H9 (cell line): ENCODE measurements around the gene TTF2. TPM values are rescaled to one million over a fixed set of nuclear protein-coding genes. Genes with fewer than 3 reads are reported as not detected.

Experiments
- DNase-seq: peaks from one replicate; pipeline ENCODE4 v3.0.0-alpha.2; 2017
- H2AFZ ChIP-seq: one replicate; pipeline ENCODE4 v1.6.1; 2013; ENCODE audit warnings: mild to moderate bottlenecking, low read length, control low read depth, moderate library complexity
- H2AK5ac ChIP-seq: 2 replicates; pipeline ENCODE4 v1.6.1; 2013; ENCODE audit warnings: low read length, control low read depth, mixed read lengths; ENCODE audit not compliant: insufficient read length
- H2BK120ac ChIP-seq: one replicate; pipeline ENCODE4 v1.6.1; 2013; ENCODE audit warnings: low read depth, mild to moderate bottlenecking, low read length, control low read depth, inconsistent platforms; ENCODE audit not compliant: poor library complexity, severe bottlenecking
- H2BK12ac ChIP-seq: 2 replicates; pipeline ENCODE4 v1.6.1; 2013; ENCODE audit warnings: low read length, control low read depth, mixed read lengths, low read depth; ENCODE audit not compliant: insufficient read length
- H2BK15ac ChIP-seq: 2 replicates; pipeline ENCODE4 v1.6.1; 2013; ENCODE audit warnings: low read depth, low read length, control low read depth
- H2BK20ac ChIP-seq: one replicate; pipeline ENCODE4 v1.6.1; 2013; ENCODE audit warnings: low read depth, mild to moderate bottlenecking, low read length, control low read depth, inconsistent platforms; ENCODE audit not compliant: poor library complexity, severe bottlenecking
- H2BK5ac ChIP-seq: 2 replicates; pipeline ENCODE4 v1.6.1; 2013; ENCODE audit warnings: low read length, control low read depth, mixed read lengths; ENCODE audit not compliant: insufficient read length
- H3K14ac ChIP-seq: 2 replicates; pipeline ENCODE4 v1.6.1; 2013; ENCODE audit warnings: low read length, control low read depth; ENCODE audit not compliant: insufficient read depth
- H3K18ac ChIP-seq: 2 replicates; pipeline ENCODE4 v1.6.1; 2013; ENCODE audit warnings: low read depth, mild to moderate bottlenecking, mixed read lengths, low read length, control low read depth; ENCODE audit not compliant: insufficient read length
- H3K23ac ChIP-seq: 2 replicates; pipeline ENCODE4 v1.6.1; 2013; ENCODE audit warnings: low read length, control low read depth, mixed read lengths, low read depth; ENCODE audit not compliant: insufficient read length
- H3K23me2 ChIP-seq: 2 replicates; pipeline ENCODE4 v1.6.1; 2013; ENCODE audit warnings: low read depth, mild to moderate bottlenecking, mixed read lengths, low read length, control low read depth; ENCODE audit not compliant: insufficient read length, poor library complexity, severe bottlenecking
- H3K27ac ChIP-seq: 2 replicates; pipeline ENCODE4 v1.5.1; 2013; ENCODE audit warnings: low read length, control low read depth, mixed read lengths, low read depth; ENCODE audit not compliant: insufficient read length
- H3K27me3 ChIP-seq: 2 replicates; pipeline ENCODE4 v1.6.1; 2013; ENCODE audit warnings: low read length, control low read depth, inconsistent platforms; ENCODE audit not compliant: insufficient read depth
- H3K4ac ChIP-seq: 2 replicates; pipeline ENCODE4 v1.6.1; 2013; ENCODE audit warnings: low read depth, mild to moderate bottlenecking, control low read depth, inconsistent platforms, low read length, moderate library complexity
- H3K4me1 ChIP-seq: 2 replicates; pipeline ENCODE4 v1.6.1; 2013; ENCODE audit warnings: low read length, control low read depth, inconsistent platforms; ENCODE audit not compliant: insufficient read depth
- H3K4me2 ChIP-seq: 2 replicates; pipeline ENCODE4 v1.6.1; 2013; ENCODE audit warnings: low read length, control low read depth, mixed read lengths; ENCODE audit not compliant: insufficient read length, insufficient read depth
- H3K56ac ChIP-seq: 2 replicates; pipeline ENCODE4 v1.6.1; 2013; ENCODE audit warnings: low read depth, mild to moderate bottlenecking, mixed read lengths, low read length, control low read depth; ENCODE audit not compliant: insufficient read length
- H3K79me1 ChIP-seq: 2 replicates; pipeline ENCODE4 v1.6.1; 2013; ENCODE audit warnings: low read depth, mild to moderate bottlenecking, moderate library complexity, low read length, control low read depth, inconsistent platforms; ENCODE audit not compliant: insufficient read depth, poor library complexity, severe bottlenecking
- H3K79me2 ChIP-seq: 2 replicates; pipeline ENCODE4 v1.6.1; 2013; ENCODE audit warnings: low read length, control low read depth, inconsistent platforms; ENCODE audit not compliant: insufficient read depth
- H3K9ac ChIP-seq: 2 replicates; pipeline ENCODE4 v1.6.1; 2013; ENCODE audit warnings: low read length, control low read depth, mixed read lengths; ENCODE audit not compliant: insufficient read length; ENCODE audit errors: extremely low read depth
- H3K9me3 ChIP-seq: one replicate; pipeline ENCODE4 v1.6.1; 2013; ENCODE audit warnings: low read depth, low read length, inconsistent platforms; ENCODE audit not compliant: control insufficient read depth
- H3T11ph ChIP-seq: one replicate; pipeline ENCODE4 v1.6.1; 2013; ENCODE audit warnings: mild to moderate bottlenecking, low read length, control low read depth, inconsistent platforms
- H4K20me1 ChIP-seq: one replicate; pipeline ENCODE4 v1.6.1; 2013; ENCODE audit not compliant: control insufficient read depth, insufficient read length, insufficient read depth
- H4K5ac ChIP-seq: 2 replicates; pipeline ENCODE4 v1.6.1; 2013; ENCODE audit warnings: low read depth, mild to moderate bottlenecking, mixed read lengths, low read length, control low read depth; ENCODE audit not compliant: insufficient read length
- H4K8ac ChIP-seq: replicated peaks from 2 replicates; pipeline ENCODE4 v1.6.1; 2013; ENCODE audit warnings: low read length, control low read depth, mixed read lengths, low read depth; ENCODE audit not compliant: insufficient read length
- H4K91ac ChIP-seq: 2 replicates; pipeline ENCODE4 v1.6.1; 2013; ENCODE audit warnings: low read depth, mild to moderate bottlenecking, moderate library complexity, mixed read lengths, low read length, control low read depth; ENCODE audit not compliant: insufficient read length
- H3K27ac Mint-ChIP-seq, 3 experiments: 2 replicates in 2 of 3; 3 replicates in 1 of 3; pipeline ENCODE4 v1.8.0; 2020 to 2021; ENCODE audit warnings: mixed read lengths in 3 of 3, mild to moderate bottlenecking in 1 of 3, moderate library complexity in 1 of 3
- H3K27me3 Mint-ChIP-seq: 2 replicates; pipeline ENCODE4 v1.8.0; 2021; ENCODE audit warnings: low read depth, mild to moderate bottlenecking, moderate library complexity, mixed read lengths
- H3K36me3 Mint-ChIP-seq, 3 experiments: 2 replicates in 2 of 3; 3 replicates in 1 of 3; pipeline ENCODE4 v1.8.0; 2020 to 2021; ENCODE audit warnings: low read depth in 3 of 3, mixed read lengths in 3 of 3; ENCODE audit not compliant: insufficient read depth in 1 of 3
- H3K4me1 Mint-ChIP-seq, 2 experiments: 2 replicates each; pipeline ENCODE4 v1.8.0; 2020; ENCODE audit warnings: mixed read lengths in 2 of 2
- H3K4me3 Mint-ChIP-seq, 2 experiments: 2 replicates in 1 of 2; 3 replicates in 1 of 2; pipeline ENCODE4 v1.8.0; 2020 to 2021; ENCODE audit warnings: mild to moderate bottlenecking in 2 of 2, mixed read lengths in 2 of 2, moderate library complexity in 1 of 2
- H3K9me3 Mint-ChIP-seq, 2 experiments: 2 replicates in 1 of 2; 3 replicates in 1 of 2; pipeline ENCODE4 v1.8.0; 2020; ENCODE audit warnings: mild to moderate bottlenecking in 2 of 2, mixed read lengths in 2 of 2, moderate library complexity in 1 of 2
- CTCF ChIP-seq: fragments of 200-600 bp; sonication (generic); conservative IDR thresholded peaks from 3 replicates; pipeline ENCODE4 v1.8.0; 2021; ENCODE audit warnings: antibody characterized with exemption, mild to moderate bottlenecking
- WGBS: extraction: QIAGEN DNeasy Blood & Tissue Kit; methylation state at CpG from one replicate; pipeline ENCODE4 v1.1.7; 2013; ENCODE audit warnings: missing lambda C conversion rate, low lambda C conversion rate, mixed read lengths; ENCODE audit not compliant: insufficient read length; ENCODE audit errors: extremely low coverage; 5-methylcytosine and 5-hydroxymethylcytosine counted together
- total RNA-seq: library from RNA; stranded (reverse); gene quantifications from 2 replicates; pipeline ENCODE4 v1.2.1, GENCODE V29; 2021

The TTF2 gene
- total RNA-seq, 1 experiment from 2014 or later, result 86.4 TPM

DNA sequence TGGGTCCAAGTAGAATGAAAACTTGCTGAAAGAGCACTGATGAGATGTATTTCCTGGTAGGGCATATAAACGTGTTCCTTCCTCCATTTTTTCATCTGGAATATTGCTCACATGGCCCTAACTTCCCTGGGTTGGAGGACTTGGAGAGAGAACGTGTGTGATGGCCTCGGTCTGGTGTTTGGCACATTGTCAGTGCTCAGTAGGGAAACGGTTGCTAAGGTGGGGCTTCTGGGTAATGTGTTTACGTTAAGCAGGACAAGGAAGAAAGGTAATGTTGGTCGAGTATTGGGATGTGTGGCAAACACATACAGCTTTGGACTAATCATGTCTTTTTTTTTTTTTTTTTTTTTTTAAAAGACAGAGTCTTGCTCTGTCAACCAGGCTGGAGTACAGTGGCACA is 6.2 kb downstream of the TTF2 start:
- no peaks in the 10 kb centered on the region for H4K20me1 ChIP-seq
- no peak overlapping the region for H3K14ac ChIP-seq
- H4K5ac ChIP-seq, result no peak overlapping the region
- no peak overlapping the region for H3T11ph ChIP-seq
- H2BK20ac ChIP-seq, result no peak overlapping the region
- H3K56ac ChIP-seq, result no peak overlapping the region
- no peak overlapping the region for H2BK120ac ChIP-seq
- no peak overlapping the region for H2BK5ac ChIP-seq
- H3K9ac ChIP-seq, result no peak overlapping the region
- H4K8ac ChIP-seq, result no peak overlapping the region
- H3K23me2 ChIP-seq, result no peaks in the 10 kb centered on the region
- H3K27me3 Mint-ChIP-seq, result no peaks in the 10 kb centered on the region
- H4K91ac ChIP-seq, result no peak overlapping the region
- H3K9me3 Mint-ChIP-seq, result no peaks in the 10 kb centered on the region
- H3K18ac ChIP-seq, result no peak overlapping the region
- H3K9me3 ChIP-seq, result no peaks in the 10 kb centered on the region
- H3K79me1 ChIP-seq, result no peaks in the 10 kb centered on the region
- H3K23ac ChIP-seq, result no peak overlapping the region
- peaks cover 1% of the 10 kb centered on the region in 2 experiments; a peak in 3 of 4 replicates for H3K4me1 Mint-ChIP-seq
- H3K4me2 ChIP-seq, result no peak overlapping the region
- no peak for DNase-seq
- no peaks in the 10 kb centered on the region for H3K27me3 ChIP-seq
- H3K27ac Mint-ChIP-seq, result no peak overlapping the region; a peak in 1 of 7 replicates
- H3K79me2 ChIP-seq, result peaks cover 4% of the 10 kb centered on the region; the same call in 1 of the 2 replicates
- no CpG with 5 or more reads among the region's 6 CpGs for WGBS
- H2BK15ac ChIP-seq, result no peak overlapping the region
- no peak overlapping the region for H2BK12ac ChIP-seq
- no peaks in the 10 kb centered on the region for H3K4me1 ChIP-seq
- TF ChIP-seq CTCF, result no peak
- H2AK5ac ChIP-seq, result no peak overlapping the region
- no peak overlapping the region for H3K27ac ChIP-seq
- peaks cover 20 to 57% (median 41%) of the 10 kb centered on the region in 3 experiments; a peak in 6 of 7 replicates for H3K36me3 Mint-ChIP-seq
- H2AFZ ChIP-seq, result no peak overlapping the region
- H3K4me3 Mint-ChIP-seq, result no peak overlapping the region
- H3K4ac ChIP-seq, result no peak overlapping the region
